Progenitor cell of endocrine pancreas (in vitro differentiated cells): ENCODE results near the gene STK4. TPM values are rescaled to one million over a fixed set of nuclear protein-coding genes. Genes with fewer than 3 reads are reported as not detected.

Source experiments
- DNase-seq: peaks from one replicate; pipeline ENCODE4 v3.0.0; 2021; ENCODE audit warnings: low spot score; ENCODE audit not compliant: unreplicated experiment
- H3K27ac Mint-ChIP-seq: 2 replicates; pipeline ENCODE4 v1.8.0; 2021; ENCODE audit warnings: mild to moderate bottlenecking, moderate library complexity, mixed read lengths
- H3K27me3 Mint-ChIP-seq: 2 replicates; pipeline ENCODE4 v1.8.0; 2021; ENCODE audit warnings: mixed read lengths
- H3K36me3 Mint-ChIP-seq: 2 replicates; pipeline ENCODE4 v1.8.0; 2022; ENCODE audit warnings: mixed read lengths; ENCODE audit not compliant: insufficient read depth
- H3K4me1 Mint-ChIP-seq: 2 replicates; pipeline ENCODE4 v1.8.0; 2021; ENCODE audit warnings: low read depth, mixed read lengths
- H3K4me3 Mint-ChIP-seq: 2 replicates; pipeline ENCODE4 v1.8.0; 2021; ENCODE audit warnings: low read depth, mild to moderate bottlenecking, moderate library complexity, mixed read lengths
- H3K9me3 Mint-ChIP-seq: 2 replicates; pipeline ENCODE4 v1.8.0; 2021; ENCODE audit warnings: low read depth, mixed read lengths
- CTCF ChIP-seq: fragments of 200-600 bp; sonication (generic); IDR thresholded peaks from one replicate; pipeline ENCODE4 v1.5.0; 2021; ENCODE audit warnings: antibody characterized with exemption, mild to moderate bottlenecking; ENCODE audit not compliant: unreplicated experiment
- total RNA-seq: library from RNA; stranded (reverse); gene quantifications from 2 replicates; pipeline ENCODE4 v1.2.1, GENCODE V29; 2021

STK4 gene
- total RNA-seq, 1 donor from 2014 or later = 36.3 TPM

- peaks cover 12% of the 10 kb centered on the region for H3K4me1 Mint-ChIP-seq
- no peaks in the 10 kb centered on the region for H3K9me3 Mint-ChIP-seq
Measured at GRCh38 chr20:45034436-45034835, 68.1 kb downstream of the STK4 start.

GRCh38 chr20:45036044-45036755, 69.9 kb downstream of the STK4 start:
- Mint-ChIP-seq H3K27ac (no peak overlapping the region), H3K4me1 (peaks cover 17% of the 10 kb centered on the region), H3K9me3 (peaks cover 4% of the 10 kb centered on the region), H3K27me3 (no peaks in the 10 kb centered on the region), H3K36me3 (peaks cover 4% of the 10 kb centered on the region), H3K4me3 (no peak overlapping the region)
- DNase-seq = no peak
- no peak for TF ChIP-seq CTCF

More at GRCh38 chr20:45034436-45034835, 68.1 kb downstream of the STK4 start:
- DNase-seq = no peak
- no peak for TF ChIP-seq CTCF
- H3K27me3 Mint-ChIP-seq = no peaks in the 10 kb centered on the region
- H3K27ac Mint-ChIP-seq = no peak overlapping the region
- peaks cover 1% of the 10 kb centered on the region for H3K36me3 Mint-ChIP-seq
- H3K4me3 Mint-ChIP-seq = no peak overlapping the region

- Mint-ChIP-seq H3K27ac (no peak overlapping the region), H3K9me3 (peaks cover 4% of the 10 kb centered on the region), H3K27me3 (no peaks in the 10 kb centered on the region), H3K36me3 (peaks cover 4% of the 10 kb centered on the region), H3K4me1 (peaks cover 24% of the 10 kb centered on the region), H3K4me3 (no peak overlapping the region)
- no peak for DNase-seq
- TF ChIP-seq CTCF = no peak
Measured at GRCh38 chr20:45037050-45037449, 70.7 kb downstream of the STK4 start.

GRCh38 chr20:45037635-45038034, 71.3 kb downstream of the STK4 start:
- Mint-ChIP-seq H3K9me3 (peaks cover 4% of the 10 kb centered on the region), H3K4me3 (no peak overlapping the region), H3K27ac (no peak overlapping the region), H3K4me1 (peaks cover 26% of the 10 kb centered on the region), H3K27me3 (no peaks in the 10 kb centered on the region), H3K36me3 (peaks cover 4% of the 10 kb centered on the region)
- no peak for TF ChIP-seq CTCF
- DNase-seq = no peak

- no peak for TF ChIP-seq CTCF
- H3K36me3 Mint-ChIP-seq = peaks cover 3% of the 10 kb centered on the region
- no peak overlapping the region for H3K27ac Mint-ChIP-seq
- H3K4me3 Mint-ChIP-seq = no peak overlapping the region
- H3K9me3 Mint-ChIP-seq = peaks cover 4% of the 10 kb centered on the region
- no peak for DNase-seq
- H3K4me1 Mint-ChIP-seq = peaks cover 26% of the 10 kb centered on the region
- no peaks in the 10 kb centered on the region for H3K27me3 Mint-ChIP-seq
Measured at GRCh38 chr20:45038745-45039474, 72.6 kb downstream of the STK4 start.
